Hepatic stellate cell (primary cell): ENCODE data around the gene ESRRA.

Experiments
- DNase-seq: peaks from one replicate; pipeline ENCODE4 v3.0.0; 2011; ENCODE audit warnings: low spot score

ESRRA gene

DNA sequence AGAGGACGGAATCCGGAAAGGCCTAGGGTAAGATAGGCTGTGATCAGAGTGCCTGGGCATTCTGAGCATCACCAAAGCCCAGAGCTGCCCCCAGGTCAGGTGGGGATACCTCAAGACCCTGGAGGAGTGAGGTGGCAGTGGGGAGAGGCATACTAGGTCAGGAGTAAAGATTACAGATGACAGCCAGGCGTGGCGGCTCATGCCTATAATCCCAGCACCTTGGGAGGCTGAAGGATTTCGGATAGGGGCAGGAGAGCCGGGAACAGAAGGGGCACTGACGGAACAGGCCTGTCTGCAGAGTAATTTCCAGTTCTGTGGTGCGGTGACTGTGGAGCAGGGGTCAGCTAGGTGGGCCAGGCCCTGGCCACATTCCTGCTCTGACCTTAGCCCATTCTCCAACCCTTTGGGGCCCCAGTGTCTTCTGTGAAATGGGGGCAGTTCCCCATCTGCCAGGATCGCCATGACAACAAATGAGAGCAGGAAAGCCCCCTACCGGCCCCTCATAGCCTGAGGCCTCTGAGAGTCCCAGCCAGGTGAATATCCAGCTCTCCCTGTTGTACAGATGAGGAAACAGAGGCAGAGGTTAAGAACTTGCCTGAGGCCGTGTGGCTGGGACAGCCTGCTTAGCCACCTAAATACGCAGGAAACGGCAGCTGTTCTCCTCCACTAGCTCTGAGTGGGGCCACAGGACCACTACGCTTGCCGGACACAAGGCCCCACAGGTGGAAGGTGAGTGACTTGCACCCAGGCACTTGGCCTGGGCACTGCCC is 30.1 kb upstream of the ESRRA start:
- DNase-seq, result no peak

DNA sequence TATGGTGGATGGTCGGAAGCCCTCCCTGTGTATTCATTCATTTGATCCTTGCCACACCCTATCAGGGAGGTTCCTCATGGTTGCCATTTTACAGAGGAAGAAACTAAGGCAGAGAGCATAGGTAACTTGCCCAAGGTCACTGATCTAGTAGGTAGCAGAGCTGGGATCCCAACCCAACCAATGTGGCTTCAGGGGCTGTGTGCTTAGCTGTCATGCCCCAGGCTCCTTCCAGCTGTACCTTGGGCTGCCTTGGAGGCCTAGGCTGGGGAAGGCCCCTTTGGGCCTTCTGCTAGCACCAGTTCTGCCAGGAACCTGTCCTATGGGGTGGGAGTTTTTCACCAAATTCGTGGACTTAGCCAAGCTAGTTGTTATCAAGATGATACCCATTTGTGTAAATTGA is 29.5 kb upstream of the ESRRA start:
- no peak for DNase-seq

DNA sequence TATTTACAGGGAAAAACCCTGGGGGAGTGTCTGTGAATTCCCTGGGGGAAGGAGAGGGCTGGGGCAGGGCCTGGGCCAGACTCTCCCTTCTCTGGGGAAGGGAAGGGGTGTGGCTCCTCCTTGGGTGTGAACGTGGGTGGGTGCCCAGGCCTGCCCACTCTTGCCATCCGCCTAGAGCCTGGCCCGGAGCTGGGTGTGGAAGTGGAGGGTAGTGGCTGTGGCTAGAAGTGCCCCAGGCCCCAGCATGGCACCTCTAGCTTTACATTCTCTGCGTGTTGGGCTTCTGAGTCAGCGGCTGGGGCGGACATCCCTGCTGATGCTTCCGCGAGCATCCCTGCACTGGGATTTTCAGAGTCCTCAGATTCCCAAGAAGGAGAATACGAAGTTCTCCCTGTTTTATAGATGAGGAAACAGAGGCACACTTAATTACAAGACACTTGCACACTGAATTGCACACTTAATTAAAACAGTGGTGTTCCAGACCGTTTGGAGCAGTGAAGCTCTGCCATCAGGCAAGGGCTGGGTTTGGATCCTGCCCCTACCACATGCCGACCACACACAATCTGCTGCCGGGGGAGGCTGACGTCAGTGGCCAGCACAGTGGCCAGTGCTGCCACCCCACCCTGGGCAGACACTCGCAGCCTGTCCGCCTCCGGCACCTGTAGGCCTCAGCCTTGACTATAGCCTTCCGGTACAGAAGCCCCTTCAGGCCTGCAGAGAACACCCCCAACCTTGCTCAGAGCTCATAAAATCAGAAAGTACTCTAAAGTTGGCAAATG is 28.5 kb upstream of the ESRRA start:
- no peak for DNase-seq

DNA sequence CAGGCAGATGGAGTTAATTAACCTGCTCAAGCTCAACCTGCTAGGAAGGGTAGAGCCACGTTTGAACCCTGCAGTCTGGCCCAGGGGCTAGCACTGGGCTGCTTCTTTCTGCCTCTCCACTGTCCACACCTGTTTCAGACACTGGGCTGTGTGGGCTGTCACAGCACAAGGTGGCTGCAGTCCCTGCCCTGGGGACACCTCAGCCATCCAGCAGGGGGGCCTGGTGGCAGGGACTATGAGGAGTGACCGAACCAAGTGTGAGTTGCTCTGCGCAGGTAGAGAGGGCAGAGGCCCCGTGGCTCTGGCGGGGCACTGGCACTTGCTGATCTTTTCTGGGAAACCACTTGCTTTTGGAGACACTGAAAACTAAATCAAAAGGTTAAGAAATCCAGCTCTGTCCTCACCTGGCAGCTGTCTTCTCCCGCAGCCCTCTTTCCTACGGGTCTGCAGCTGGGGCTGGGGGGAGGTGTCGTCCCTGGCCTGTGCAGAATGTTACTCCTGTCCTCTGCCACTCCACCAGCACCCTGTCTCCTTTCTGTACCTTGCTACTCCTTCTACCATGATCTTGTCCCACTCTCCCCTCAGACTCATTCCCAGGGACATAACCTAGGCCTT is 26.6 kb upstream of the ESRRA start:
- DNase-seq, result no peak

DNA sequence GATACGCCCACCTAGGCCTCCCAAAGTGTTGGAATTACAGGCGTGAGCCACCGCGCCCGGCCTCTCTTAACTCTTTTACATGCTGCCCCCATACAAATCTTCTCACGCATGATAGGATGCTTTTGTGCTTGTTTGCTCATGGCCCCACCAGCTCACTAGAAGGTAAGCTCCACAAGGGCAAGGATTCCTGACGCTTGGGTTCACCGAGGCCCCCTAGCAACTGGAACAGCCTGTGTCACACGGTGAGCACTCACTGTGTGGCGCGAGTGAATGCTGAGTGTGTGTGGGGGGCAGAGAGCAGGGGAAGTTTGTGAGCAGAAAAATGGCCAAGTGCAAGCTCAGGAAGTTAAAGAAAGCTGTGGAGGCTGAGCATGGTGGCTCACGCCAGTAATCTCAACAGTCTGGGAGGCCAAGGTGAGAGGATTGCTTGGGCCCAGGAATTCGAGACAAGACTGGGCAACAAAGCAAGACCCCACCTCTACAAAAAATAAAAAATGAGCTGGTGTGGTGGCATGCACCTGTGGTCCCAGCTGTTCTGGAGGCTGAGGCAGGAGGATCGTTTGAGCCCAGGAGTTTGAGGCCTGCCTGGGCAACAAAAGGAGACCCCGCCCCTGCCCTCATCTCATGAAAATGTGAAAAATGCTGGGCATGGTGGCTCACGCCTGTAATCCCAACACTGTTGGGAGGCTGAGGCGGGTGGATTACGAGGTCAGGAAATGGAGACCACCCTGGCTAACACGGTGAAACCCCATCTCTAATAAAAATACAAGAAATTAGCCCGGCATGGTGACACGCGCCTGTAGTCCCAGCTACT is 23.2 kb upstream of the ESRRA start:
- no peak for DNase-seq

DNA sequence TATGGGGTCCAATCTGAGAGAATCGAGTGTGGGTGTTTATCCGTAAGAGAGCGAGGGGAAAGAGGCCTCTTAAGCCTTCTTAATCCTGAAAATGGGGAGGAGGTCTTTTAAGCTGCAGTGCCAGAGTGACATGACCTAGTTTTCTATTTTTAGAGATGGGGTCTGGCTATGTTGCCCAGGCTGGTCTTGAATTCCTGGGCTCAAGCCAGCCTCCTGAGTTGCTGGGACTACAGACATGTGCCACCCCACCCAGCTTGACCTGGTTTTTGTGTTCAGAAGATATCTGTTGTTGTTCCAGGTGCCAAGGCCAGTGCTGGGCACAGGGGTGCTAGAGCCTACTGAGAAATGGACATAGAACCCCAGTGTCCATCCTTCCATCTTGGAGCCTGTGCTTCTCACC is 22.2 kb upstream of the ESRRA start:
- DNase-seq, result no peak

DNA sequence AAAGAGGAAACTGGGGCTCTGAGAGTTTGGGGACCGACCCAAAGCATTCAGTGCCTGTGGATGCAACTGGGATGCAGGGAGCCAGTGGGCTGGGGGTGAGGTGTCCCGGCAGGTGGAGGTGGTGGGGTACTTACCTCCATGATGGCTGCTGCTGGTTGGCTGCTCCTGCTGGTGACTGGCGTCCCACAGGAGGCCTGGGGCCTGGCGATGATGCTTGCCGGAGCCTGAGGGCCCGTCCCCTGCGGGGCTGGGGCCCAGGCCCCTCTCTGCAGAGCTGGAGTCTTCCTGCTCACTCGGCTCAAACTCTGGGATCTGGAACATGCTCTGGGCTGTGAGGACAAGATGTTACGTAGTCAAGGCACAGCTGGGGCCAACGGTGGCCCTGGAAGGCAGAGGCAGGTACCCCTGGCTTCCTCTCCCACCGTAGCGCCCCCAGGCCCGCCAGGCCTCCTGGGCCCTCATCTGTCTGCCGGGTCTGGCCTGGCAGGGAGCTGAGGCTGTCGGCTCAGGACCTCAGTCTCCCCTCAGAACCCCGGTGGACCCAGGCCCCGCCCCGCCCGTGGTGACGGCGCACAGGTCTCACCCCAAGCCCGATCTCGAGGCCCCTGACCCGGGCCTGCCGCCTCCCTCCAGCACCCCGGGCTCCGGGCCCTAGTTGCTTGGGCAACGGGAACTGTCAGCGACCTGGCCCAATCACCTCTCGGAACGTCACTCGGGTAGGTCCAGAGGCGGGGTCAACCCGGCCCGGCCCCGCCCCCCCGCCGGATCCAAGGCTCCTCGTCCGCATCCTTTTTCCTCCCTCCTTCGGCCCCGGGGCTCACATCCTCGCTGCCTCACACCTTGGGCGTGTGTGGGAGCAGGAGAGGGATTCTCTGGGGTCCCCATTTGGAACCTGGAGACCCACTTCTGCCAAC is 21.0 kb upstream of the ESRRA start, which contains the start of gene BAD:
Gene BAD, minus strand, starts transcription at position 618 of the 914 bp plus-strand sequence. Its CDS starts 297 bp downstream, at position 321.
- peak; percentile 100 for DNase-seq

DNA sequence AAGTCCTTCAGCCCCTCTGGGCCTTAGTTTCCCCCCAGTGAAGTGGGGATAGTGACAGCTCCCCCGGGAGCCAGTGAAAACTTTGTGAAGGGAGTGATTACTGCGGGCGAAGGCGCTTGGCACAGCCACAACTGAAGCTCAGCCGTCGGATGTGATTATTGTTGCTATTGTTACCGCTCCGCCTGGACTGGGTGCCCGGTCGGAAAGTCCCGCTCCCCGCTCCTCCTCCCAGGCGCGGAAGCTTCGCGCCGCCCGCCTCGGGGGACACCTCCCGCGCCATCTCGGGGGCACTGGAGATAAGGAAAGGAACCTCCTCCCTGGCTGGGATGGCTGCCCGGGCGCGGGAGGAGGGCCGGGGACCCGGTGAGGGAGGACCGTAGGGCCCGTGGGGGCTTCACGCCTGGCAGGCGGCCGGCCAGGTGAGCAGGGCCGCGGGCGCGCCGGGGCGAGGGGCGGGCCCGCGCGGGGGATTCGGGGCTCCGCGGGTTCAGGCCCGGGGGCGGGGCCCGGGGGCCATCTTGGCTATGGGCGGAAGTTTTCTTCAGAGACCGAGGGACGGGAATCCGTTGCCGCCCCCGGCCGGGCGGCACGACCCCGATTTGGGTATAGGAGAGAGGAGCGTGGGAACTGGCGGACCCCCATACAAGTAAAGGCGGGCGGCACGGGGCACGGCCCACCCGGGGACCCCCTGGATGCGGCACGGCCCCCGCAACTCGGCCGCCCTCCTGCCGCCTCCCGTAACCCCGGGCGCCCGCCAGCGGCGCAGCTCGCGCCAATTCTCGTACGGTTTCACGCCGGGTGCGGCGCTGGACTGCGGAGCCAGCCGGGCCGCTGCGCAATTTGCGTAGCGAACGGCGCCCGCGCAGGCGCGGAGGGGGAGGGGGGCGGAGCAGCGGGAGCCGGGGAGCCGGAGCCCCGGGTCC is 20.1 kb upstream of the ESRRA start, which contains the start of gene GPR137:
Gene GPR137, plus strand, starts transcription at position 887 of the 923 bp plus-strand sequence. CDS start 677 bp downstream, outside the sequence.
- DNase-seq, result peak; percentile 91

DNA sequence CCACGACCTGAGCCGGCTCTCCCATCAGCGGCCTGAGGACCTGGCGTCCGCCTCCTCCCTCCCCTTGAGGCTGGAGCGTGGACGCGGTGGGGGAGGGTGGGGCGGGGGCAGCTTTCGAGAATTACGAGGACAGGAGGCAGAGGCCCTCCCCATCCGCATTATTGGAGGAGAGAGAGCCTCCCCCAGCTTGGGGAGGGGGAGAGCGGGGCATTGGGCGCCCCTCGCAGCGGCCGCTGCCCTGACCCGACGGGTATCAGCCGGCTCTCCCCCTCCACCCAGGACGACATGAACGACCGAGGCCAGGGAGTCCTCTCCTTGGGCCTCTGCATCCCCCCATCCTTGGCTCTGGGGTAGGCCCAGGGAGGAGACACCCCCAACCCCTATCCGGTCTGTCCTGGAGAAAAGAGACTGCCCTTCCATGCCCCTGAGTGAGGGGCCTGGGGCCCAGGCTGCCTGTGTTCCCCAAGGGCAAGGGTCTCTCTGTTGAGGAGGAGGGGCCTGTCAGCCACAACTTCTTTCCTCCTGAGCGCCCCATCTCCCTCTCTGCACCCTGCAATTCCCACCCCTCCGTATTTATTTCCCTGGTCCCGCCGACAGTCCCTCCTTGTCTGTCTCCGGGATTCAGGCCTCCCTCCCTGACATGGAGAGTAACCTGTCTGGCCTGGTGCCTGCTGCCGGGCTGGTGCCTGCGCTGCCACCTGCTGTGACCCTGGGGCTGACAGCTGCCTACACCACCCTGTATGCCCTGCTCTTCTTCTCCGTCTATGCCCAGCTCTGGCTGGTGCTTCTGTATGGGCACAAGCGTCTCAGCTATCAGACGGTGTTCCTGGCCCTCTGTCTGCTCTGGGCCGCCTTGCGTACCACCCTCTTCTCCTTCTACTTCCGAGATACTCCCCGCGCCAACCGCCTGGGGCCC is 19.2 kb upstream of the ESRRA start:
- no peak for DNase-seq

DNA sequence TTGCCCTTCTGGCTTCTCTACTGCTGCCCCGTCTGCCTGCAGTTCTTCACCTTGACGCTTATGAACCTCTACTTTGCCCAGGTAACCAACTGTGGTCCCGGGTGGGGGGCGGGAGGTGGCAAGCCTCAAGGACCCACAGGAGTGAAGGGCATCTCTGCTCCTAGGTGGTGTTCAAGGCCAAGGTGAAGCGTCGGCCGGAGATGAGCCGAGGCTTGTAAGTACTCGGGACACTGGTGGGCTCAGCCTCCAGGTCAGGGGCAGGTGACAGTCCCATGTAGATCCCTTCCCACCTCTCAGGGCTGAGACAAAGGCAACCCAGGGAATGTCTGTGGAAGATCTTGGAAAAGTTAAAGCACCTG is 18.5 kb upstream of the ESRRA start:
- DNase-seq, result no peak

DNA sequence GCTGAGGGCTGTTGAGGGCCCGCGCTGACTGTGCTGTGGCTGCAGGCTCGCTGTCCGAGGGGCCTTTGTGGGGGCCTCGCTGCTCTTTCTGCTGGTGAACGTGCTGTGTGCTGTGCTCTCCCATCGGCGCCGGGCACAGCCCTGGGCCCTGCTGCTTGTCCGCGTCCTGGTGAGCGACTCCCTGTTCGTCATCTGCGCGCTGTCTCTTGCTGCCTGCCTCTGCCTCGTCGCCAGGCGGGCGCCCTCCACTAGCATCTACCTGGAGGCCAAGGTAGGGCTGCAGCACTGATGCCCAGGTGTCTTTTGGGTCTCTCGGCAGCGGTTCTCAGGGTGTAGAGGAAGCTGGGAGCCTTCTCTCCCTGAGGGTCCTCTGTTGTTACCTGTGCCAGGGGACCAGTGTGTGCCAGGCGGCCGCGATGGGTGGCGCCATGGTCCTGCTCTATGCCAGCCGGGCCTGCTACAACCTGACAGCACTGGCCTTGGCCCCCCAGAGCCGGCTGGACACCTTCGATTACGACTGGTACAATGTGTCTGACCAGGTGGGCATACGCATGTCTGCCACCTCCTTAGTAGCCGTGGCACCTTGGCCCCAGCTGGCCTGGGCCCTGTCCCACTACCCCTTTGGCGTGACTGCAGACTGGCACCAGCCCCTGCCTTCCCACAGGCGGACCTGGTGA is 17.5 kb upstream of the ESRRA start:
- no peak for DNase-seq

DNA sequence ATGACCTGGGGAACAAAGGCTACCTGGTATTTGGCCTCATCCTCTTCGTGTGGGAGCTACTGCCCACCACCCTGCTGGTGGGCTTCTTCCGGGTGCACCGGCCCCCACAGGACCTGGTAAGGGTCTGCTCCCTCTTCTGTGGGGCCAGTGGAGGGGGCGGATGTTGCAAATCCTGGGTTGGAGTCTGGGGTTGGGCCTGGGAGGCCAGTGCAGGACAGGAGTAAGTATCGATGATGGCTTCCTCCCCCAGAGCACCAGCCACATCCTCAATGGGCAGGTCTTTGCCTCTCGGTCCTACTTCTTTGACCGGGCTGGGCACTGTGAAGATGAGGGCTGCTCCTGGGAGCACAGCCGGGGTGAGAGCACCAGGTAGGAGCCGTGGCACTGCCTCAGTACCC is 17.0 kb upstream of the ESRRA start:
- DNase-seq, result no peak

DNA sequence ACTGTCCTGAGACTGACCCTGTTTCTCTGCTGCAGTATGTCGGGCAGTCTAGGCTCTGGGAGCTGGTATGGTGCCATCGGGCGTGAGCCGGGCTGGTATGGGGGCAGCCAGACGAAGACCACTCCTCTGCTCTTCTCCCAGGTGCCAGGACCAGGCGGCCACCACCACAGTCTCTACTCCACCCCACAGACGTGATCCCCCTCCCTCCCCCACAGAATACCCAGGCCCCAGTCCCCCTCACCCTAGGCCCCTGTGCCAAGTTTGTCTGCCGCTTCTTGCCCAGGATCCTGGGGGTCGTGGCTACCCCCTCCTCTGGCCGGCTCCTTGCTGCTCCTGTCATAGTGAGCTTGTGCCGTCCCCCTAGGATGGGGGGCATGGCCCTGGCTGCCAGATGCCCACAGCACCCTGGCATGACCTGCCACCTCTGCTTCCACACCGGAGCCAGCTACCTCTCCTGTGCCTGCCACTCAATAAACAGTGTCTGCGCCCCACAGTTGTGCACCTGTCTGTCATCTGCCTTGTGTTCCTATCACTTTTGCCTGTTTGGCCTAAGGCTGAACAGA is 16.2 kb upstream of the ESRRA start:
- DNase-seq, result no peak

DNA sequence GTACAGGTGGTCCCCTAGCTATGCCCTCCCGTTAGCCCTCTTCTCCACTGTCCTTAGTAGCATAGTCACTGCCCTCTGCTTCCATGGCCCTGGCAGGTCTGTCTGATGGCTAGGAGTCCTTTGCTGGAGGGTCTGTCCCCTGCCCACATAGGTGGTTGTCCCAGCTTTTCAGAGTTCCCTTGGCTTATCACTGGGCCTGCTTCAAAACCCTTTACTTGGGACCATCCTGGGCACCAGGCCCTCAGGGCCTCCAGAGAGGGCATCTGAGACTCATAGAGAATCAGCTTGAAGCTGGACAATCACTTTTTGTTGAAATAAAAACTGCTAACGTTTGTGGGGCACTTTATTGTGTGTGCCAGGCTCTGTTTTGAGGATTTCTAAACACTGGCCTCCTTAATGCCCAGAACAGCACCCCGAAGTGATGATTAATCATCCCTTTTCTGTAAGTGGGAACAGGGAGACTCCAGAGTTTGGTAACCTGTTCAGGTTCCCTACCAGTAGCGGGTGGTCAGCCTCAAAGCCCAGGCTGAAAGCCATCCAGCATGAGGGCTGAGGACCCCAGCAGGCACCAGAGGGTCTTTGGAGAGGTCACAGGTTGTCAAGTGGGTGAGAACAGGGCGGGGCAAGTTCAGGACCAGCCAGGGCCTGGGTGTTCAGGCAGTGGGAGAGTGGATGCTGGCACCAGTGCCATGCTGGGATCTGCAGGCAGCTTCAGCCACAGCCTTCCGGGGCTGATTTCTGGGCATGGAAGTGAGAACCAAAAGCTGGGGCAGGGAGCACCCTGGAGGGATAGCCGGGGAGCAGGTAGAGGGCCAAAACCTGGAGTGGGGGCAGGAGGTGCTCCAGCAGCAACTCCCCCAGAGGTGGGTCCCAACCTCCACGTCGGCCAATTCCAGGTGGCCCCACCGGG is 14.7 kb upstream of the ESRRA start:
- no peak for DNase-seq

DNA sequence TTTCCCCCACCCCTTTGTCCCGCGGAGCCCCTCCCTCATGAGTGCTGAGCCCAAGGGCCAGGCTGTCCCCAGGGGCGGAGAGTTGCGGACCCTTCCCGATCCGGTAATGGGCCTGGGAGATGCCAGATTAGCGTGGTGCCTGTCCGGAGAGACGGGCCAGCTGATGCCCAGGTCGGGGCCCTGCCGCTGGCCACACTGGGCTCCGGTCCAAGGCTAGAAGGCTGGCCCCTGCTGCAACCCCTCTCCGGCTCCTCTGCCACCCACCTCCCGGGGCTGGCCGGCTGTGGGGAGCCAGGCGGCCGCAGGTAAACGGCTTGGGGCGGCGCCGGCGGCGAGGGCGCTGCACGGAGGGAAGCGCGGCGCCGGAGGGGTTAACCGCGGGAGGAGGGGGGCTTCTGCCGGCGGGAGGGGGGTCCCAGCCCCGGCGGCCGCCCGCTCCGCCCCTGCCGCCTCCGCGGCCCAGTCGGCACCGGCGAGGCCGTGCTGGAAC is 14.0 kb upstream of the ESRRA start, which contains the start of gene KCNK4:
Gene KCNK4, plus strand, starts transcription at position 41 of the 490 bp plus-strand sequence. CDS start 1,717 bp downstream, outside the sequence.
- no peak for DNase-seq

DNA sequence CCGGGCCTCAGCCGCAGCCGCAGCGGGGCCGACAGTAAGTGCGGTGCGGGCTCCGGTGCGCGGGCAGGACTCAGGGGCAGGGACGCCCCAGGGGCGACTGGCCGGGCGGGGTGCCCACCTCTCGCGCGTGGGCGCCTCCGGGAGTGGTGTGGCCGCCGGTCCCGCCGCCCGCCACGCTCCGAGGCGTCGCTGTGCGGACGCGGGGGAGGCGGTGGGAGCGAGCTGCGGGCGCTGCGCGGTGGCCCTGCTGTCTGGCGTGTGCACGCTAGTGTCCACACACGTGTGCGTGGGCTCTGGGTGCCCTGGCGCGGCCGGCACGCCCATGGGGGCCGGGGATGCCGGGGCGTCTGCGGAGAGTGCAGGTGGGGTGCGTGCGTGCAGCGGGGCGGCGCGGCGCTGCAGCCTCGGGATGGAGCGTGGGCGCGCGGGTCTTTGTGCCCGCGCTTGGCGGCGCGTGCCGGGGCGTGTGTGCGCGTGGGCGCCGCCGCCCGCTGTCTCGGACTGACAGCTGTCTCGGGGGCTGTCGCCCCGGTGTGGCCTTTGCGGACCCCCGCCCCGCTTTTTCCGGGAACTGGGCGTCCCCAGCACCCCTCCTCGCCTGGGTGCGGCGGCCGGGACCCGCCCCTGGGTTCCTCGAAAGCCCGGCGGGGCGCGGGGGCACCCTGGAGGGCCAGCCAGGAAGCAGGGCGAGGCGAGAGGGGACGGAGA is 13.4 kb upstream of the ESRRA start:
- DNase-seq, result no peak
